Naive thymus-derived CD8-positive, alpha-beta T cell (primary cell): ENCODE data around the gene EXOC6. TPM values are rescaled to one million over a fixed set of nuclear protein-coding genes. Genes with fewer than 3 reads are reported as not detected.
"Not testable (repeated sequence)": the region's sequence is repeated elsewhere in the genome, so short reads cannot be mapped to it uniquely, and the experiment has no call there.

Experiments used
- ATAC-seq, 2 donors: fragments of 150-1000 bp; cut with Tn5 transposase in 1 of 2; sonication (Bioruptor Pico), chemical (Tn5 transposase) in 1 of 2; 1 replicate in 1 of 2; 2 replicates in 1 of 2; pipeline ENCODE4 v1.10.0; 2021; ENCODE audit warnings: mild to moderate bottlenecking in 2 of 2, moderate library complexity in 2 of 2
- POLR2A ChIA-PET: fragments of 350-600 bp; sonication (Branson Sonifier 250); formaldehyde crosslinking; loops from one replicate; lab custom pipeline; 2021; ENCODE audit warnings: antibody characterized with exemption; lab: Charles Lee
- DNase-seq, 10 donors: peaks; one replicate each; pipeline versions ENCODE4 v3.0.0 to v3.0.0-alpha.2; 2020 to 2022
- H3K27ac Mint-ChIP-seq, 10 donors: one replicate each; pipeline ENCODE4 v1.8.0; 2020 to 2022; ENCODE audit warnings: mild to moderate bottlenecking in 10 of 10, mixed read lengths in 10 of 10, moderate library complexity in 4 of 10, inconsistent platforms in 1 of 10
- H3K27me3 Mint-ChIP-seq, 5 donors: one replicate each; pipeline ENCODE4 v1.8.0; 2021 to 2022; ENCODE audit warnings: mixed read lengths in 5 of 5
- H3K36me3 Mint-ChIP-seq, 3 donors: one replicate each; pipeline ENCODE4 v1.8.0; 2020 to 2022; ENCODE audit warnings: mixed read lengths in 3 of 3, mild to moderate bottlenecking in 2 of 3, inconsistent platforms in 1 of 3
- H3K4me1 Mint-ChIP-seq, 4 donors: one replicate each; pipeline ENCODE4 v1.8.0; 2021 to 2022; ENCODE audit warnings: mixed read lengths in 4 of 4
- H3K4me3 Mint-ChIP-seq, 10 donors: one replicate each; pipeline ENCODE4 v1.8.0; 2020 to 2022; ENCODE audit warnings: mild to moderate bottlenecking in 10 of 10, mixed read lengths in 10 of 10, moderate library complexity in 6 of 10, inconsistent platforms in 1 of 10
- H3K9me3 Mint-ChIP-seq, 9 donors: one replicate each; pipeline ENCODE4 v1.8.0; 2020 to 2022; ENCODE audit warnings: mixed read lengths in 9 of 9, mild to moderate bottlenecking in 3 of 9, inconsistent platforms in 1 of 9, moderate library complexity in 1 of 9
- polyA plus RNA-seq, 3 donors: library from polyadenylated mRNA; unstranded; fragments of 300-500 nt; fragmentation: Illumina TruSeq; gene quantifications; one replicate each; pipeline ENCODE4 v1.2.3, GENCODE V29; 2021
- total RNA-seq, 8 experiments: library from RNA in 2 of 8; stranded (reverse) in 2 of 8; gene quantifications; one replicate each; pipeline ENCODE4 v1.2.3 and lab custom pipeline; 2021 to 2026

The EXOC6 gene
- total and polyA plus RNA-seq, 5 experiments from 2014 or later: 5.5 to 12.3 (median 6.5) TPM

- no peak overlapping the region for H3K4me3 Mint-ChIP-seq
- H3K9me3 Mint-ChIP-seq: peaks cover 0 to 9% (median 0%) of the 10 kb centered on the region in 9 donors
- POLR2A ChIA-PET: interaction anchor here (0.5 kb wide), 1 partner anchor 979 kb away, joined by 3 read pairs; no protein-coding TSS in a partner anchor
- H3K36me3 Mint-ChIP-seq: peaks cover 23 to 53% (median 32%) of the 10 kb centered on the region in 3 donors
- ATAC-seq: no peak
- no peak for DNase-seq
- H3K27ac Mint-ChIP-seq: peak overlapping the region in 1 of 10 donors; percentile 22
- peaks cover 0 to 4% (median 0%) of the 10 kb centered on the region in 4 donors for H3K4me1 Mint-ChIP-seq
- no peaks in the 10 kb centered on the region for H3K27me3 Mint-ChIP-seq
These were observed 124.6 kb downstream of the EXOC6 start for GRCh38 chr10:92972886-92973285.

GRCh38 chr10:92976278-92976677 is 128.0 kb downstream of the EXOC6 start:
- H3K4me1 Mint-ChIP-seq, DNase-seq, H3K27ac Mint-ChIP-seq, POLR2A ChIA-PET, H3K4me3 Mint-ChIP-seq, ATAC-seq, H3K27me3 Mint-ChIP-seq, H3K9me3 Mint-ChIP-seq: not testable (repeated sequence)
- peaks cover 23 to 36% (median 29%) of the 10 kb centered on the region in 3 donors for H3K36me3 Mint-ChIP-seq

- ATAC-seq (no peak), DNase-seq (no peak)
- Mint-ChIP-seq H3K4me3 (no peak overlapping the region), H3K9me3 (peaks cover 0 to 10% (median 0%) of the 10 kb centered on the region in 9 donors), H3K4me1 (peaks cover 6 to 15% (median 9%) of the 10 kb centered on the region in 4 donors), H3K27ac (no peak overlapping the region), H3K27me3 (no peaks in the 10 kb centered on the region), H3K36me3 (peaks cover 11 to 14% (median 12%) of the 10 kb centered on the region in 3 donors)
- POLR2A ChIA-PET: no interaction called here
These were observed 140.9 kb downstream of the EXOC6 start for GRCh38 chr10:92989250-92989649.

GRCh38 chr10:92990615-92991014 is 142.3 kb downstream of the EXOC6 start:
- Mint-ChIP-seq H3K4me3 (no peak overlapping the region), H3K4me1 (peaks cover 4 to 15% (median 9%) of the 10 kb centered on the region in 4 donors), H3K9me3 (no peaks in the 10 kb centered on the region), H3K36me3 (peaks cover under 1 to 5% (median 4%) of the 10 kb centered on the region in 3 donors), H3K27ac (no peak overlapping the region), H3K27me3 (no peaks in the 10 kb centered on the region)
- DNase-seq (no peak), ATAC-seq (no peak)
- POLR2A ChIA-PET: no interaction called here

- no peak overlapping the region for H3K4me3 Mint-ChIP-seq
- DNase-seq (no peak), ATAC-seq (no peak)
- H3K9me3 Mint-ChIP-seq: no peaks in the 10 kb centered on the region
- peaks cover 0 to 5% (median 4%) of the 10 kb centered on the region in 3 donors for H3K36me3 Mint-ChIP-seq
- H3K27ac Mint-ChIP-seq: no peak overlapping the region
- no peaks in the 10 kb centered on the region for H3K27me3 Mint-ChIP-seq
- POLR2A ChIA-PET: interaction anchor here (0.7 kb wide), 1 partner anchor 9 kb away, joined by 3 read pairs; no protein-coding TSS in a partner anchor
- H3K4me1 Mint-ChIP-seq: peaks cover 4 to 15% (median 9%) of the 10 kb centered on the region in 4 donors
These were observed 143.2 kb downstream of the EXOC6 start for GRCh38 chr10:92991513-92991912.

- Mint-ChIP-seq H3K4me3 (no peak overlapping the region), H3K4me1 (peaks cover 4 to 15% (median 9%) of the 10 kb centered on the region in 4 donors), H3K27ac (peak overlapping the region in 1 of 10 donors; percentile 58), H3K36me3 (peaks cover 0 to 9% (median 3%) of the 10 kb centered on the region in 3 donors), H3K27me3 (no peaks in the 10 kb centered on the region), H3K9me3 (no peaks in the 10 kb centered on the region)
- no peak for DNase-seq
- ATAC-seq: no peak
- POLR2A ChIA-PET: no interaction called here
These were observed 145.5 kb downstream of the EXOC6 start for GRCh38 chr10:92993699-92994272.

GRCh38 chr10:92995509-92995908 is 147.2 kb downstream of the EXOC6 start:
- ATAC-seq (no peak), DNase-seq (no peak)
- Mint-ChIP-seq H3K4me1 (peaks cover 4 to 15% (median 9%) of the 10 kb centered on the region in 4 donors), H3K4me3 (no peak overlapping the region), H3K36me3 (peaks cover 0 to 15% (median 3%) of the 10 kb centered on the region in 3 donors), H3K27ac (no peak overlapping the region), H3K27me3 (no peaks in the 10 kb centered on the region), H3K9me3 (no peaks in the 10 kb centered on the region)
- POLR2A ChIA-PET: no interaction called here

- POLR2A ChIA-PET: no interaction called here
- H3K36me3 Mint-ChIP-seq: peaks cover 0 to 19% (median 3%) of the 10 kb centered on the region in 3 donors
- H3K27me3 Mint-ChIP-seq: no peaks in the 10 kb centered on the region
- H3K4me1 Mint-ChIP-seq: peaks cover 0 to 12% (median 9%) of the 10 kb centered on the region in 4 donors
- no peak overlapping the region for H3K4me3 Mint-ChIP-seq
- no peak overlapping the region for H3K27ac Mint-ChIP-seq
- H3K9me3 Mint-ChIP-seq: no peaks in the 10 kb centered on the region
- no peak for DNase-seq
- ATAC-seq: no peak
These were observed 149.3 kb downstream of the EXOC6 start for GRCh38 chr10:92997620-92998019.

- DNase-seq: no peak
- Mint-ChIP-seq H3K27ac (no peak overlapping the region), H3K27me3 (no peaks in the 10 kb centered on the region), H3K4me3 (no peak overlapping the region), H3K4me1 (no peaks in the 10 kb centered on the region), H3K9me3 (no peaks in the 10 kb centered on the region), H3K36me3 (peaks cover 0 to 23% (median 3%) of the 10 kb centered on the region in 3 donors)
- POLR2A ChIA-PET: interaction anchor here (0.7 kb wide), 1 partner anchor 58 kb away, joined by 7 read pairs; no protein-coding TSS in a partner anchor
- ATAC-seq: no peak
These were observed 150.9 kb downstream of the EXOC6 start for GRCh38 chr10:92999191-92999590.

GRCh38 chr10:93006435-93007039 is 158.2 kb downstream of the EXOC6 start:
- no peak for ATAC-seq
- H3K27ac Mint-ChIP-seq: peak overlapping the region in 1 of 10 donors; percentile 47
- no peaks in the 10 kb centered on the region for H3K27me3 Mint-ChIP-seq
- H3K4me1 Mint-ChIP-seq: peaks cover 0 to 4% (median 0%) of the 10 kb centered on the region in 4 donors
- no peak for DNase-seq
- POLR2A ChIA-PET: no interaction called here
- H3K36me3 Mint-ChIP-seq: peaks cover 0 to 12% (median 6%) of the 10 kb centered on the region in 3 donors
- H3K4me3 Mint-ChIP-seq: no peak overlapping the region
- H3K9me3 Mint-ChIP-seq: no peaks in the 10 kb centered on the region

GRCh38 chr10:93015722-93016121 is 167.4 kb downstream of the EXOC6 start:
- POLR2A ChIA-PET: no interaction called here
- Mint-ChIP-seq H3K36me3 (peaks cover 0 to 33% (median 8%) of the 10 kb centered on the region in 3 donors), H3K4me3 (no peak overlapping the region), H3K27me3 (no peaks in the 10 kb centered on the region), H3K9me3 (no peaks in the 10 kb centered on the region), H3K27ac (no peak overlapping the region), H3K4me1 (no peaks in the 10 kb centered on the region)
- DNase-seq (no peak), ATAC-seq (no peak)

- no peak for DNase-seq
- no peak for ATAC-seq
- POLR2A ChIA-PET: no interaction called here
- Mint-ChIP-seq H3K4me3 (no peak overlapping the region), H3K9me3 (no peaks in the 10 kb centered on the region), H3K27me3 (no peaks in the 10 kb centered on the region), H3K36me3 (peaks cover 9 to 38% (median 19%) of the 10 kb centered on the region in 3 donors), H3K27ac (no peak overlapping the region), H3K4me1 (no peaks in the 10 kb centered on the region)
These were observed 174.8 kb downstream of the EXOC6 start for GRCh38 chr10:93023013-93023650.

- DNase-seq: no peak
These were observed 177.8 kb downstream of the EXOC6 start for GRCh38 chr10:93026072-93026471.

More at GRCh38 chr10:93026072-93026471, 177.8 kb downstream of the EXOC6 start:
- ATAC-seq: no peak
- POLR2A ChIA-PET: no interaction called here
- peaks cover 9 to 36% (median 25%) of the 10 kb centered on the region in 3 donors for H3K36me3 Mint-ChIP-seq
- H3K9me3 Mint-ChIP-seq: no peaks in the 10 kb centered on the region
- H3K27me3 Mint-ChIP-seq: no peaks in the 10 kb centered on the region
- H3K4me1 Mint-ChIP-seq: no peaks in the 10 kb centered on the region
- no peak overlapping the region for H3K27ac Mint-ChIP-seq
- no peak overlapping the region for H3K4me3 Mint-ChIP-seq
